GM23338 (cell line): Measurements from ENCODE around the gene FZD2.

Experiments
- CREB1 ChIP-seq: fragments of 250-450 bp; sonication (Bioruptor Pico); IDR thresholded peaks from 2 replicates; pipeline ENCODE4 v1.5.0; 2020; ENCODE audit warnings: low read depth, mild to moderate bottlenecking, moderate library complexity
- EZH2 ChIP-seq: fragments of 200-600 bp; sonication (generic); IDR thresholded peaks from one replicate; pipeline ENCODE4 v1.8.0; 2017; ENCODE audit warnings: antibody characterized with exemption, mild to moderate bottlenecking, low read depth; ENCODE audit not compliant: unreplicated experiment
- EZH2phosphoT487 ChIP-seq: fragments of 200-600 bp; sonication (generic); IDR thresholded peaks from one replicate; pipeline ENCODE4 v1.8.1; 2018; ENCODE audit warnings: antibody characterized with exemption; ENCODE audit not compliant: unreplicated experiment
- POLR2AphosphoS5 ChIP-seq: IDR thresholded peaks from 2 replicates; pipeline ENCODE4 v1.6.1; 2016; ENCODE audit warnings: antibody characterized with exemption, low read depth
- REST ChIP-seq: IDR thresholded peaks from one replicate; pipeline ENCODE4 v1.6.1; 2018; ENCODE audit warnings: antibody characterized with exemption; ENCODE audit not compliant: unreplicated experiment
- STAT1 ChIP-seq: IDR thresholded peaks from one replicate; pipeline ENCODE4 v1.6.1; 2016; ENCODE audit warnings: antibody characterized with exemption; ENCODE audit not compliant: unreplicated experiment
- TF ChIP-seq, protein P1 (sequence below), 2 experiments: fragments of 200-600 bp in 1 of 2; sonication (generic) in 1 of 2; conservative IDR thresholded peaks; 2 replicates each; pipeline versions ENCODE4 v1.5.1 to v1.6.1; 2016 to 2017; ENCODE audit warnings: antibody characterized with exemption in 2 of 2, low read depth in 2 of 2, mild to moderate bottlenecking in 2 of 2, moderate library complexity in 1 of 2

DNA sequence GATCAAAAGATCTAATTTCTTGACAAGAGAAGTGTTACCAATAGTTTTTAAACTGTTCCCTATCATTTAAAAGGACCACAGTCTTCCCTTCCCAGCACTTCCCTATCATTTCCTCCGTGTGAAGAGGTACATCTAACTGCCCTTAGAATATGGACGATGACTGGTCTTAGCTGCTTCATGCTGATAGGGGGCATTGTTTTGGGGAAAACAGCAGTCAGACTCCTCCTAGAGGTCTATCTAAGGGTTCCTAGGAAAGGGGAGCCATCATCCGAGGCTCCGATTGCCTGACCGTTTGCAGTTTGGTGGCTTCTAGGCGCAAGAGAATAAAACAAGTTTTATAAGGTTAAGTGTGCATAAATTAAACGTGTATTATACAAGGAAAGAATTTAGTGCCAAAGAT lies 7.1 kb downstream of the FZD2 start:
- TF ChIP-seq, protein P1, sequence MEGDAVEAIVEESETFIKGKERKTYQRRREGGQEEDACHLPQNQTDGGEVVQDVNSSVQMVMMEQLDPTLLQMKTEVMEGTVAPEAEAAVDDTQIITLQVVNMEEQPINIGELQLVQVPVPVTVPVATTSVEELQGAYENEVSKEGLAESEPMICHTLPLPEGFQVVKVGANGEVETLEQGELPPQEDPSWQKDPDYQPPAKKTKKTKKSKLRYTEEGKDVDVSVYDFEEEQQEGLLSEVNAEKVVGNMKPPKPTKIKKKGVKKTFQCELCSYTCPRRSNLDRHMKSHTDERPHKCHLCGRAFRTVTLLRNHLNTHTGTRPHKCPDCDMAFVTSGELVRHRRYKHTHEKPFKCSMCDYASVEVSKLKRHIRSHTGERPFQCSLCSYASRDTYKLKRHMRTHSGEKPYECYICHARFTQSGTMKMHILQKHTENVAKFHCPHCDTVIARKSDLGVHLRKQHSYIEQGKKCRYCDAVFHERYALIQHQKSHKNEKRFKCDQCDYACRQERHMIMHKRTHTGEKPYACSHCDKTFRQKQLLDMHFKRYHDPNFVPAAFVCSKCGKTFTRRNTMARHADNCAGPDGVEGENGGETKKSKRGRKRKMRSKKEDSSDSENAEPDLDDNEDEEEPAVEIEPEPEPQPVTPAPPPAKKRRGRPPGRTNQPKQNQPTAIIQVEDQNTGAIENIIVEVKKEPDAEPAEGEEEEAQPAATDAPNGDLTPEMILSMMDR (conservative IDR thresholded peaks at IDR 0.05; ENCODE audit: low read depth in 2 of 2): peak; percentile 38 to 45; a peak in 3 of 4 replicates
- TF ChIP-seq EZH2: no peak
- no peak for TF ChIP-seq REST
- TF ChIP-seq CREB1 (CRISPR knock-in tag): no peak
- no peak for TF ChIP-seq POLR2AphosphoS5
- no peak for TF ChIP-seq STAT1
- TF ChIP-seq EZH2phosphoT487: no peak
